ENCODE measurements around the gene ALDH1A3. TPM values are rescaled to one million over a fixed set of nuclear protein-coding genes. Genes with fewer than 3 reads are reported as not detected.

ALDH1A3 gene
- polyA plus RNA-seq, 1 of the 3 experiments (the other 2 are of a cell fraction): 4.4 TPM

GRCh38 chr15:100880897-100881242, 1.2 kb downstream of the ALDH1A3 start (continued):
- no peak for TF ChIP-seq PBX3 (IDR thresholded peaks at IDR 0.05)

GRCh38 chr15:100881573-100882336, 2.1 kb downstream of the ALDH1A3 start:
- H4K20me1 ChIP-seq (ENCODE audit: insufficient read depth): no peaks in the 10 kb centered on the region
- 95% methylated on average over 10 of the region's 14 CpGs for WGBS (ENCODE audit: low lambda C conversion rate)
- no peak overlapping the region for H3K9ac ChIP-seq
- no peaks in the 10 kb centered on the region for H3K9me2 ChIP-seq
- ChIA-PET CTCF (interaction anchor here (0.6 to 5.6 kb wide), 7 partner anchors 9 to 425 kb away, joined by 3 to 45 read pairs (median 5); no protein-coding TSS in a partner anchor), POLR2A (no interaction called here)
- no peaks in the 10 kb centered on the region for H3K79me2 ChIP-seq (ENCODE audit: insufficient read depth)
- H2AFZ ChIP-seq (ENCODE audit: low read depth): no peak overlapping the region
- H3K27me3 ChIP-seq (ENCODE audit: insufficient read depth): no peaks in the 10 kb centered on the region
- H3K4me3 ChIP-seq (ENCODE audit: low read depth in 2 of 2, low read length in 1 of 2): peak overlapping the region in 1 of 2 experiments; percentile 12; a peak in 1 of 4 replicates
- no peaks in the 10 kb centered on the region for H3F3A ChIP-seq (replicated peaks; ENCODE audit: insufficient read depth)
- peak overlapping the region in 1 of 2 experiments; percentile 50; a peak in 1 of 4 replicates for H3K27ac ChIP-seq (ENCODE audit: low read depth in 2 of 2, low read length in 1 of 2)
- no peak overlapping the region for H3K4me2 ChIP-seq
- H3K4me1 ChIP-seq (ENCODE audit: control insufficient read depth in 1 of 2, insufficient read depth in 2 of 2, low read depth in 1 of 2, low read length in 1 of 2): peaks cover 0 to 47% of the 10 kb centered on the region in 2 experiments; a peak in 1 of 4 replicates
- TF ChIP-seq MEF2A (IDR thresholded peaks at IDR 0.05; ENCODE audit: borderline replicate concordance, low read depth) (no peak), TCF12 (IDR thresholded peaks at IDR 0.05) (no peak), CHD2 (IDR thresholded peaks at IDR 0.05; ENCODE audit: low read length, partially characterized antibody) (no peak), EP300 (IDR thresholded peaks at IDR 0.05; ENCODE audit: borderline replicate concordance in 1 of 2, low read depth in 1 of 2, low read length in 1 of 2) (no peak), NRF1 (IDR thresholded peaks at IDR 0.05; ENCODE audit: low read depth, low read length) (no peak), PBX3 (IDR thresholded peaks at IDR 0.05) (no peak), TAF1 (IDR thresholded peaks at IDR 0.05; ENCODE audit: borderline replicate concordance, low read depth, low read length) (no peak), RFX5 (IDR thresholded peaks at IDR 0.05; ENCODE audit: low read length) (no peak), FOXJ3 (CRISPR knock-in tag; IDR thresholded peaks at IDR 0.05) (no peak)
- TF ChIP-seq, protein P1, sequence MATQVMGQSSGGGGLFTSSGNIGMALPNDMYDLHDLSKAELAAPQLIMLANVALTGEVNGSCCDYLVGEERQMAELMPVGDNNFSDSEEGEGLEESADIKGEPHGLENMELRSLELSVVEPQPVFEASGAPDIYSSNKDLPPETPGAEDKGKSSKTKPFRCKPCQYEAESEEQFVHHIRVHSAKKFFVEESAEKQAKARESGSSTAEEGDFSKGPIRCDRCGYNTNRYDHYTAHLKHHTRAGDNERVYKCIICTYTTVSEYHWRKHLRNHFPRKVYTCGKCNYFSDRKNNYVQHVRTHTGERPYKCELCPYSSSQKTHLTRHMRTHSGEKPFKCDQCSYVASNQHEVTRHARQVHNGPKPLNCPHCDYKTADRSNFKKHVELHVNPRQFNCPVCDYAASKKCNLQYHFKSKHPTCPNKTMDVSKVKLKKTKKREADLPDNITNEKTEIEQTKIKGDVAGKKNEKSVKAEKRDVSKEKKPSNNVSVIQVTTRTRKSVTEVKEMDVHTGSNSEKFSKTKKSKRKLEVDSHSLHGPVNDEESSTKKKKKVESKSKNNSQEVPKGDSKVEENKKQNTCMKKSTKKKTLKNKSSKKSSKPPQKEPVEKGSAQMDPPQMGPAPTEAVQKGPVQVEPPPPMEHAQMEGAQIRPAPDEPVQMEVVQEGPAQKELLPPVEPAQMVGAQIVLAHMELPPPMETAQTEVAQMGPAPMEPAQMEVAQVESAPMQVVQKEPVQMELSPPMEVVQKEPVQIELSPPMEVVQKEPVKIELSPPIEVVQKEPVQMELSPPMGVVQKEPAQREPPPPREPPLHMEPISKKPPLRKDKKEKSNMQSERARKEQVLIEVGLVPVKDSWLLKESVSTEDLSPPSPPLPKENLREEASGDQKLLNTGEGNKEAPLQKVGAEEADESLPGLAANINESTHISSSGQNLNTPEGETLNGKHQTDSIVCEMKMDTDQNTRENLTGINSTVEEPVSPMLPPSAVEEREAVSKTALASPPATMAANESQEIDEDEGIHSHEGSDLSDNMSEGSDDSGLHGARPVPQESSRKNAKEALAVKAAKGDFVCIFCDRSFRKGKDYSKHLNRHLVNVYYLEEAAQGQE (IDR thresholded peaks at IDR 0.05; ENCODE audit: low read depth, low read length): no peak
- TF ChIP-seq, protein P2, sequence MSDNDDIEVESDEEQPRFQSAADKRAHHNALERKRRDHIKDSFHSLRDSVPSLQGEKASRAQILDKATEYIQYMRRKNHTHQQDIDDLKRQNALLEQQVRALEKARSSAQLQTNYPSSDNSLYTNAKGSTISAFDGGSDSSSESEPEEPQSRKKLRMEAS (IDR thresholded peaks at IDR 0.05; ENCODE audit: low read depth): no peak
- TF ChIP-seq, protein P3, sequence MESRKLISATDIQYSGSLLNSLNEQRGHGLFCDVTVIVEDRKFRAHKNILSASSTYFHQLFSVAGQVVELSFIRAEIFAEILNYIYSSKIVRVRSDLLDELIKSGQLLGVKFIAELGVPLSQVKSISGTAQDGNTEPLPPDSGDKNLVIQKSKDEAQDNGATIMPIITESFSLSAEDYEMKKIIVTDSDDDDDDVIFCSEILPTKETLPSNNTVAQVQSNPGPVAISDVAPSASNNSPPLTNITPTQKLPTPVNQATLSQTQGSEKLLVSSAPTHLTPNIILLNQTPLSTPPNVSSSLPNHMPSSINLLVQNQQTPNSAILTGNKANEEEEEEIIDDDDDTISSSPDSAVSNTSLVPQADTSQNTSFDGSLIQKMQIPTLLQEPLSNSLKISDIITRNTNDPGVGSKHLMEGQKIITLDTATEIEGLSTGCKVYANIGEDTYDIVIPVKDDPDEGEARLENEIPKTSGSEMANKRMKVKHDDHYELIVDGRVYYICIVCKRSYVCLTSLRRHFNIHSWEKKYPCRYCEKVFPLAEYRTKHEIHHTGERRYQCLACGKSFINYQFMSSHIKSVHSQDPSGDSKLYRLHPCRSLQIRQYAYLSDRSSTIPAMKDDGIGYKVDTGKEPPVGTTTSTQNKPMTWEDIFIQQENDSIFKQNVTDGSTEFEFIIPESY (IDR thresholded peaks at IDR 0.05; ENCODE audit: borderline replicate concordance, low read depth): no peak
- H3K36me3 ChIP-seq (replicated peaks in 1 of 2; ENCODE audit: control insufficient read depth in 1 of 2, insufficient read depth in 2 of 2, low read length in 1 of 2): no peaks in the 10 kb centered on the region
- no peak for DNase-seq
- H3K9me3 ChIP-seq: no peaks in the 10 kb centered on the region
